ENCODE measurements around the gene FHOD1.

FHOD1 gene

DNA sequence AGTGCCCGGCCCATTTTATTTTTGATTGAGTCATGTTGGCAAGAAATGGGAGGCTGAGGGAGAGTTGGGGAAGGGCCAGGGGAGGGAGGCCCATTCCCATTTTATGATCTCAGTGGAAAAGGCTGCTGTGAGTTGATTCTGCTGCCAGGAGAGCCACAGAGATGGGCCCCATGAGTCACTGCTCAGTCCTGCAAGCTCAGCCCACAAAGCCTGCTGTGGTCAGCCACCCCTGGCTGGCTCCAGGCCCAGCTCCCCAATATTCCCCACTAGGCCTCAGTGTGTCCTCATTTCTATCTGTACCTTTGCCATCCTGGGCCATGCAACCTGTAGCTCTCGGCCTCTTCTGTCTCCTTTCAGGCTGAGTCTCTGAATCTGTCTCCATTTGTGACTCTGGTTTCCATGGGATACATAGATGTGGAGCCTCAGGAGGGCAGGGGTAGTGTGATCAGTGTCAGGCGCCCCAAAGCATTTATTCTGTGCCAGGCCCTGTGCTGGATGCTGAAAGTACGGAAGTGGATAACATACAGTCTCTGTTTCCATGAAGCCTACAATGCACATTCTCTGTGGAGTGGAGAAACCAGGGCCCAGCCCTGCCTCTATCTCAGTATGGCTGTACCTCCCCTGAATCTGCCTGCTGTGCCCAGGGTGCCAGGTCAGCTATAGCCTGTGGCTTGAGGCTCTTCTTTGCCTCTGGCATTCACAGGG lies 30.2 kb upstream of the FHOD1 start:
- DNase-seq (ENCODE audit: low spot score) = no peak
- no peak for TF ChIP-seq CTCF (IDR thresholded peaks at IDR 0.05; ENCODE audit: borderline replicate concordance, control extremely low read depth, extremely low read depth, insufficient read depth, missing control alignments)

GRCh38 chr16:67275321-67275720 lies 28.0 kb upstream of the FHOD1 start:
- no peak for DNase-seq (ENCODE audit: low spot score)
- TF ChIP-seq CTCF (IDR thresholded peaks at IDR 0.05; ENCODE audit: borderline replicate concordance, control extremely low read depth, extremely low read depth, insufficient read depth, missing control alignments) = no peak
- in situ Hi-C loops (cut with MboI; ENCODE audit: low sequenced_read_pairs, unreplicated experiment) = no loop called here

More for the DNA sequence above, 30.2 kb upstream of the FHOD1 start:
- in situ Hi-C loops (cut with MboI; ENCODE audit: low sequenced_read_pairs, unreplicated experiment) = no loop called here

- no peak for DNase-seq (ENCODE audit: low spot score)
- in situ Hi-C loops (cut with MboI; ENCODE audit: low sequenced_read_pairs, unreplicated experiment) = loop anchor here (25.0 kb wide), 1 partner anchor 141 kb away; the partner anchor contains the start of gene ZDHHC1
- TF ChIP-seq CTCF (IDR thresholded peaks at IDR 0.05; ENCODE audit: borderline replicate concordance, control extremely low read depth, extremely low read depth, insufficient read depth, missing control alignments) = no peak
Measured at GRCh38 chr16:67271446-67271845, 24.2 kb upstream of the FHOD1 start.

DNA sequence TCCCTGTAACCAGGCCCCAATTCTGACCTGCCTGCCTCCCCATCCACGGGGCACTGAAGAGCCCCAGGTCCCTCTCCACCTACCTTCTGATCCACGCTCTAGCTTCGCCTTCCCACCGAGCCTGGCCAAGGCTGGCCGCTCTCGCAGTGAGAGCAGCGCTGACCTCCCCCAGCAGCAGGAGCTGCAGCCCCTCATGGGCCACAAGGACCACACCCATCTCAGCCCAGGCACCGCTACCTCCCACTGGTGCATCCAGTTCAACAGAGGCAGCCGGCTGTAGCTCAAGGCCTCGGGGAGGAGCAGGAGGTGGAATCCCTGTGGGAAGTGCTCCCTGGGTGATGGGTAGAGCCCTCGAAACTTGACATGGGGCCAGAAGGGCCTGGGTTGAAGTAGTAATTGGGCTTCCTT lies 23.7 kb upstream of the FHOD1 start:
- in situ Hi-C loops (cut with MboI; ENCODE audit: low sequenced_read_pairs, unreplicated experiment) = loop anchor here (25.0 kb wide), 1 partner anchor 141 kb away; the partner anchor contains the start of gene ZDHHC1

GRCh38 chr16:67269766-67270165 lies 22.5 kb upstream of the FHOD1 start:
- TF ChIP-seq CTCF (IDR thresholded peaks at IDR 0.05; ENCODE audit: borderline replicate concordance, control extremely low read depth, extremely low read depth, insufficient read depth, missing control alignments) = no peak
- DNase-seq (ENCODE audit: low spot score) = no peak
- in situ Hi-C loops (cut with MboI; ENCODE audit: low sequenced_read_pairs, unreplicated experiment) = loop anchor here (25.0 kb wide), 1 partner anchor 143 kb away; the partner anchor contains the start of gene ZDHHC1

More for the DNA sequence above, 23.7 kb upstream of the FHOD1 start:
- no peak for DNase-seq (ENCODE audit: low spot score)
- no peak for TF ChIP-seq CTCF (IDR thresholded peaks at IDR 0.05; ENCODE audit: borderline replicate concordance, control extremely low read depth, extremely low read depth, insufficient read depth, missing control alignments)

DNA sequence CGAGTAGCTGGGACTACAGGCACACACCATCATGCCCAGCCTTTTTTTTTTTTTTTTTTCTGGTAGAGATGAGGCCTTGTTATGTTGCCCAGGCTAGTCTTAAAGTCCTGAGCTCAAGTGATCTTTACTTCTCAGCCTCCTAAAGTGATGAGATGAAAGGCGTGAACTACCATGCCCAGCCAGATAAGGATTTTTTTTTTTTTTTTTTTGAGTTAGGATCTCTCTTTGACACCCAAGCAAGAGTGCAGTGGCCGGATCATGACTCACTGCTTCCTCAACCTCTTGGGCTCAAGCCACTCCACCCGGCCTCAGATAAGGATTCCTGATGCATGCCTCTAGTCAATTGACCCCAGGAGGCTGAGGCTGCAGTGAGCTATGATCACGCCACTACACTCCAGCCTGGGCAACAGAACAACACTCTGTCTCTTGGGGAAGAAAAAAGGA lies 20.9 kb upstream of the FHOD1 start:
- in situ Hi-C loops (cut with MboI; ENCODE audit: low sequenced_read_pairs, unreplicated experiment) = loop anchor here (25.0 kb wide), 1 partner anchor 144 kb away; the partner anchor contains the start of gene ZDHHC1
- no peak for TF ChIP-seq CTCF (IDR thresholded peaks at IDR 0.05; ENCODE audit: borderline replicate concordance, control extremely low read depth, extremely low read depth, insufficient read depth, missing control alignments)
- no peak for DNase-seq (ENCODE audit: low spot score)
